Adrenal gland (tissue), 5 donors: ENCODE data around the gene LRCH2.

Experiments used
- POLR2A ChIP-seq, 2 donors: fragments of 450-650 bp; IDR thresholded peaks; one replicate each; pipeline ENCODE4 v1.6.1; 2017; ENCODE audit warnings: antibody characterized with exemption in 2 of 2, mild to moderate bottlenecking in 2 of 2, moderate library complexity in 1 of 2
- TF ChIP-seq, protein P1 (sequence below), 6 experiments: fragments of 450-650 bp in 4 of 6; fragments of 200-600 bp in 2 of 6; sonication (generic) in 1 of 6; IDR thresholded peaks; 1 replicate in 5 of 6; 2 replicates in 1 of 6; pipeline versions ENCODE4 v1.5.1 to v1.8.0; 2016 to 2021; ENCODE audit warnings: antibody characterized with exemption in 6 of 6, mild to moderate bottlenecking in 2 of 6, moderate library complexity in 1 of 6
- donor health status: DM: no; HTN: no; CAD: no.

- TF ChIP-seq, protein P1, sequence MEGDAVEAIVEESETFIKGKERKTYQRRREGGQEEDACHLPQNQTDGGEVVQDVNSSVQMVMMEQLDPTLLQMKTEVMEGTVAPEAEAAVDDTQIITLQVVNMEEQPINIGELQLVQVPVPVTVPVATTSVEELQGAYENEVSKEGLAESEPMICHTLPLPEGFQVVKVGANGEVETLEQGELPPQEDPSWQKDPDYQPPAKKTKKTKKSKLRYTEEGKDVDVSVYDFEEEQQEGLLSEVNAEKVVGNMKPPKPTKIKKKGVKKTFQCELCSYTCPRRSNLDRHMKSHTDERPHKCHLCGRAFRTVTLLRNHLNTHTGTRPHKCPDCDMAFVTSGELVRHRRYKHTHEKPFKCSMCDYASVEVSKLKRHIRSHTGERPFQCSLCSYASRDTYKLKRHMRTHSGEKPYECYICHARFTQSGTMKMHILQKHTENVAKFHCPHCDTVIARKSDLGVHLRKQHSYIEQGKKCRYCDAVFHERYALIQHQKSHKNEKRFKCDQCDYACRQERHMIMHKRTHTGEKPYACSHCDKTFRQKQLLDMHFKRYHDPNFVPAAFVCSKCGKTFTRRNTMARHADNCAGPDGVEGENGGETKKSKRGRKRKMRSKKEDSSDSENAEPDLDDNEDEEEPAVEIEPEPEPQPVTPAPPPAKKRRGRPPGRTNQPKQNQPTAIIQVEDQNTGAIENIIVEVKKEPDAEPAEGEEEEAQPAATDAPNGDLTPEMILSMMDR (IDR thresholded peaks at IDR 0.05): no peak
- no peak for TF ChIP-seq POLR2A (IDR thresholded peaks at IDR 0.05)
Observed at GRCh38 chrX:115177932-115178331, 56.0 kb downstream of the LRCH2 start.
